Measurements from ENCODE around the gene HINFP.
"Not testable (repeated sequence)": the region's sequence is repeated elsewhere in the genome, so short reads cannot be mapped to it uniquely, and the experiment has no call there.

Gene HINFP

DNA sequence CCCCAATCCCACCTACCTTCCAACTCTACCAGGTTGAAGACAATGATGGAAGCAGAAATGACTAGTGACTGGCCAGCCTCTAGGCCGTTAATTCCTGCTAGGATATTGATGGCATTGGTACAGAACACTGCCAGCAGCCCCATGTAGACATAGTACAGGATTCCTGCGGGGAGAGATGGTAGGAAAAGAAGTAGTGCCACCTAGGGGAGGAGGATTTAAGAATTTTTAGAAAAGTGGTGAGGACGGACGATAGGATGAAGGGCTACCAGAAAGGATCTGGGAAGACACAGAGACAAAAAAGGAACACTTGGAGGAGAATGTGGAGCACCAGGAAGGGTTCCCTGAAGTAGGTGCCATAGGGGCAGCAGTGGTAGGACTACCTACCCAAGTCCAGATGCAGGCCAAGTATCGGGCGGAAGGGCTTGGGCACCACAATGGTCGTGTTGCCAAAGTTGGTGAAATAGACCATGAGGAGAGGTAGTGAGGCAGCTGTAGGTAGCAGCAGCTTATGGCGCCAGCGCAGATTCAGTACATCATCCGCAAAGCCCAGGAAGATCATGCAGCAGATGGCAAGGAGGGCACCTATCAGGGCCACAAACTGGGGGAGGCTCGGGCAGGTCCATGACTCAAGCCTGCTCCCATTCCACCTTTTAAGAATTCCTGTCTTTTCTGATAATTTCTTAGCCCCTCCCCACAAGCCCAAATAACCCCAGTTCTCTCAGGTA, 21.0 kb upstream of the HINFP start:
- no peak for DNase-seq

DNA sequence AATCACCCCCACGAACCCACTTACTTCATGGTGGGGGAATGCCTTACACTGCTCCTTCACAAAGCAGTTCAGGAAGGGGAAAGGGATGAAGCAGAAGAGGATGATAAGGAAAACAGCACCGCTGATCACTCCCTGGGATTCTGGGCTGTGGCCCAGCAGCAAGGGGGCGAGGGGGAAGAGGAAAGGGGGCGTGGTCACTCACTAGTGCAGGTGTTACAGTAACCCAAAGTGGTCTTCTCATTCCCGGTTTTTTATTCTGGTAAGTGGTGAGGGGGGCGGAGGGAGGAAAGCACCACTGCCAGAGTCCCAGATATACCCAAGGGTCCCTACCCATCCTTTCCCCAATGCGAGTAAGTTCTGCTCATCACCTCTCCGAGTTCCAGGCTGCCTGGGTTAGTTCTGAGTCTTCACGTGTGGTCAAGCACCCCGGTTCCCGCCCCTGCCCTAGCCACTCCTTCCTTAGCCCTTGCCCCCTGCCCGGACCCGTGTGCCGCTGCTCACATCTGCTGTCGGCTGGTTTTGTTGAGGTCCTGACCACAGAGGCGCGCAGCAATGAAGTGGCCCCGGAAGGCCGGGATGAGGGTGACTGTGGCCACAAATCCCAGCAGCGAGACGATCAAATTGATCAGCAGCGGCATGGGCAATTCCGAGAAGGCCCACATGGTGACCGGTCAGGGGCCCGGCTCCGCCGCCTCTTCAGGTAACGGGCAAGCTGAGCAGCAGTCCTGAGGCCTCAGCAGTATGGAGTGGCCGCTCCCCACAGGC, 20.2 kb upstream of the HINFP start:
- peak in 1 of 2 donors; percentile 6 for DNase-seq

DNA sequence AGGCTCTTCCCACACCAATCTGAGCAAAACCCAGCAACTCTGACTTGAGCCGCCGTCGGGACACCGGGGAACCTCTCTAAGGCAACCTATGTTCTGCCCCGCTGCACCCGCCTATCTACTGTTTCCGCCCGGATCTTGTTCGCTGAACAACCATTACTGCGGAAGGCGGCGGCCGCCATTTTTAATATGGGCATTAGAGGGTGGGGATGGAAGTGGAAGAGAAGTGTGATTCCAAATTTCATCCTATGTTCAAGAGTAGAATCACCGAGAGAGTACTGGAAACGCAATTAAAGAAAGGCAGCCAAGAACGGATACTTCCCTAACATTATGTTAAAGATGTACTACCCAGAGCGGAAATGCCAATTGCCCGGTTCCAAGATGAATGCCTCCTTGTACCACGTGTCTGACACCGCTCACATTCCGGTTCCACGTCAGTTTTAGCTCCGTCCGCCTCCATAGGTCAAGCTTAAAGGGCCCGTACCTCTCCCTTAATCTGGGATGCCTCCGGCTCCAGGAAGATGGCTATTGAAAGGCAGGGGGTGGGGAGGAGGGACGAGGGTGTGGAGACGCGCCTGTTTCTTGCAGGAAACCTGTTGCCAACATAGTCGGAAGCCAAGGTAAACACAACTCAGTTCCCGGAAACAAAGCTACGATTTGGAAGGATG, 19.5 kb upstream of the HINFP start, which contains the start of gene DPAGT1:
TSS of gene DPAGT1 (minus strand) at position 95 of the 665 bp plus-strand sequence. CDS start 198 bp downstream, outside the sequence.
- DNase-seq = peak; percentile 77 to 83

DNA sequence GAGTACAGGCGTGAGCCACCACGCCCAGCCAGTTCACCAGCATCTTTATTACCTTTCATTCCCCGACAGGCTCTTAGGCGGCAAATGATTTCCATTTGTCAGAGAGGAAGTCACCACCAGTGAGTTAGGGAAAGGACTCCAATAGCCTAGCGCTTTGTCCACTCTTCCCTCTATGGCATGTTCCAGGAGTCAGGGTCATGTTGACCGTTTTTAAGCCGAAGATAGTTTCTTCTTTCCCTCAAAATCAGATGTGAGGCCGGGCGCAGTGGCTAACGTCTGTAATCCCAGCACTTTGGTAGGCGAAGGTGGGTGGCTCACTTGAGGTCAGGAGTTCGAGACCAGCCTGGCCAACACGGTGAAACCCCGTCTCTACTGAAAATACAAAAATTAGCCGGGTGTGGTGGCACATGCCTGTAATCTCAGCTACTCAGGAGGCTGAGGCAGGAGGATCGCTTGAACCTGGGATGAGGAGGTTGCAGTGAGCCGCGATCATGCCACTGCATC, 18.2 kb upstream of the HINFP start:
- DNase-seq = not testable (repeated sequence)

DNA sequence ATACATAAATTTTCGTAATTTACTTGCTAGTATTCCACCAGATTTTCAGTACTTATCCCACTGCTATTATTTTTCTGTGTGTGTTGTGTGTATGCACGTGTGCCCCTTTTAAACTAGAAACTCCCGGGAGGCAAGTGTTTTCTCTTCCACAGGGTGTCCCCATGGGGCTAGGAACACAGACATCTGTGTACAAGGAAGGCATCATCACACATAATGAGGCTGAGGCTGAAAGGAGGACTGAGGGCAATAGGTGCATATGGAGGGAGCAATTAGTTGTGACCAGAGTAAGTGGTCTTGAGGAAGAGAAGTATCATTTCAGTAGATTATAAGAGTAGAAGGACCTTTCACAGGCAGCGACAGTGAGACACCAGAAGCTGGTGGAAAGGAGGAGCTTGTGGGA, 17.6 kb upstream of the HINFP start:
- DNase-seq = no peak

DNA sequence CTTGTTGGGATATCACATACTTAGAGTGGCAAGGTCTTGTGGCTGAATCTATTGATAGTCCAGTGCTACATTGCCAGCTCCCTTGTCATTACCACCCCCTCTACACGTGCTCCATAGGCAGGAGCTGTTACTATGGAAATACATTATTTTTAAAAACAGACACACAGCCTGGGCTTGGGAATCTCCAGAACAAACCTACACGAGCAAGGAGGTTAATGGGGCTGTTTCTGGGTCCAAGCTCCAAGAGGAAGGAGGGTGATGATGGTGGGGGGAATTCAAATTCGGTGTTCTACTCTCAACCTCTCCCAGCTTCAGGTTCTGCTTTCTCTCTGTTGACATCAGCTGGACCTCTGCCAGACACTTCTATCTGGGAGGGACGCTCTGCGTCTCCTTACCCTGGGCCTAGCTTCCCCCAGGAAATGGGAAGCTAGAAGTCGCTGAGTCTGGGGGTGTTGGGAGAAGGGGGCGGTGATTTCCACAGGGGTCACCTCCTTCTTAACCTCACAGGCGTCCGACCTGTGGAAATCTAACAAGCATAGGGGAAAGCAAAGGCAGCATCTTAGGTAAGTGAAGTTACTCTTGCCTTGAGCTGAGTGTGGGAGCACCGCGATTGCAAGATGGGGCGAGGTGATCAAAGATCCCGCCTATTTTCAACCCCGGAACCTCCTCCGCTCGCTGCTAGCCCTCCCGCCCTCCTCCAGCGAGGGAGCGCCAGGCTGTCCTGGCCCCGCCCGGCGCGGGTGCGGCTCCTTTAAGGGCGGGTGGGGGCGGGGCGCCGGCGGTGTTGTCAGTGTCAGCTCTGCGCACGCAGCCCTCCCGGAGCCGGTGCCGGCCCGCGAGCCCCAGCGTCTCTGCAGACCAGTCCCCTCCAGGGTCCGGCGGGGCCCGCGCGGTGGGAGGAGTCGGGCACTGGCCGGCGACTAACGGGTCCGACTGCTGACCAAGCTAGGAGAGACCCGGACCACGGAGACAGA, 14.5 kb upstream of the HINFP start, which contains the start of gene C2CD2L:
TSS of gene C2CD2L (plus strand) at position 781 of the 974 bp plus-strand sequence. CDS start 398 bp downstream, outside the sequence.
- DNase-seq = peak; percentile 79 to 85

DNA sequence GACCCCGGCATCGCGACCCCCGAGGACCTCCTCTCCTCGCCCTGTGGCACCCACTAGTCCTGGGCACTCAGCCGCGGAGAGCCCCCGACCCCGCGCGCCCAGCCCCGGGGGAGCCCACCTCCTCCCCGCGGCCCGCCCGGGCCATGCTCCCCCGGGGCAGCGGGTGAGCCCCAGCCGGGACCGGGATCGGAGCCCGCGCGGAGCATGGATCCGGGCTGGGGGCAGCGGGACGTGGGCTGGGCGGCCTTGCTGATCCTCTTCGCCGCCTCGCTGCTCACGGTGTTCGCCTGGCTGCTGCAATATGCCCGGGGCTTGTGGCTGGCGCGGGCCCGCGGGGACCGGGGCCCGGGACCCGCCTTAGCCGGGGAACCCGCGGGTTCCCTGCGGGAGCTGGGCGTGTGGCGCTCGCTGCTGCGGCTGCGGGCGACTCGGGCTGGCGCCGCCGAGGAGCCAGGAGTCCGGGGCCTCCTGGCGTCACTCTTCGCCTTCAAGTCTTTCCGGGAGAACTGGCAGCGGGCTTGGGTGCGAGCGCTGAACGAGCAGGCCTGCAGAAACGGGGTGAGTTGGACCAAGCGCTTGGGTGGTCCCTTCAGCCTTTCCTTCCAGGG, 13.7 kb upstream of the HINFP start:
- peak in 1 of 2 donors; percentile 13 for DNase-seq

DNA sequence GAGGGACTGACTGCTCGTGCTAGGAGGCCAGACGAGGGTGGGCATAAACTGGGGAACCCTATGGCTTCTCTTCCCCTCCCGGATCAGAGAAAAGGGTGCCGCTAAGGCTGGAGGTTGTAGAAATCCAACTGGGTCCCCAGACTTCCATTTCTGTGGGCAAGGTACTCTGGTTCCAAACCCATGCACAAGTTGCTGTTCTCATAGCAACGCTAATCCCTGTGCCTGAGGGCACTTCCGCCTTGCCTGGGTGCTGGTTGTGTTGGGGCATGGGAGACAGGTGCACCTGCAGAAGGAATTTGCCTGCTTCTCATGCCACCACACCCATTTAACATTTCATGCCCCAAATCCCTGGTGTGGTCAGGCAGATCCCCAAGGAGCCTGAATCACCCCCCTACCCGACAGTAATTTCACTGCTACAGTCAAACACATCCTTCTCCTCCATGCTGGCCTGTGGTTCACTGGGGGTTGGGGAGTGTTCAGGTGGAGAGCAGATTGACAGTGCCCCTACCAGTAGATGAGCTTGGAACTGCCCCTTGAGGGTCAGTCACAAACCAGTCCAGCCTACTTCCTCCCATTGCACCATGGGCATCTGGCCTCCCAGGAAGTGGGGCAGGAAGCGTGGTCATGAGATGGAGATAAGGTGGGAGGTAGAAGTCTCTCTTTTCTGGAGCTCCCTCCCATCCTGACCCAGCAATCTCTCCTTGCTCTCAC, 13.1 kb upstream of the HINFP start:
- DNase-seq = peak in 1 of 2 donors; percentile 13

DNA sequence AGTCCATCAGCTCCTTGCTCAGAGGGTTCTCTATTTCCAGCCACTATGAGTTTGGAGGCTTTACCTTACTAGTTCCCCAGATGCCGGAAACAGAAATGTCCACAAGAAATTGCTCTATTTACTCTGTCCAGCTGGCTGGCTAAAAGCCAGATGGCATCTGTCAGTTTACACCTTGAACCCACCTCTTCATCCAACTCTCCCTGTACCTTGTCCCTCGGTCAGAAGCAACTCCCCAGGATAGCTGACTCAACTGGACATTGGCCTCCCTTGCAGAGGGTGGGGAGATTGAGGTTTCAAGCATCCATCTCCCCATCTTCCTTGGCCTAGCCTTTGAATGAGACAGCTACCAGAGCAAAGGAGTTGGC, 12.5 kb upstream of the HINFP start:
- DNase-seq = no peak

DNA sequence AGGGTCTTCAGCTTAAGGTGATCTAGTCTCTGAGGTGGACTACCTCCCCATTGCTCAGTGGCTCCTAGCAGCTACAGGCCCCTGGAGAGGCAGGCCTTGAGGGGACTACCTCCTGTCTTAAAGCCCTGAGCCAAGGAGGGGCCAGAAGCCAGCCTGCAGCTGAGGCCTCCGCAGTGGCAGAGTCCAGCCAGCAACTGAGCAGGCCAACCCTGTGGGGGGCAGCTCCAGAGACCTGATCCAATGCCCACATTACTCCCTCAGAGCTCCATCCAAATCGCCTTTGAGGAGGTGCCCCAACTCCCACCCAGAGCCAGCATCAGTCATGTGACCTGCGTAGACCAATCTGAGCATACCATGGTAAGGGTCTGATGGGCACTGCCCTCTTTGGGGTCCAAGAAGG, 11.5 kb upstream of the HINFP start:
- no peak for DNase-seq

DNA sequence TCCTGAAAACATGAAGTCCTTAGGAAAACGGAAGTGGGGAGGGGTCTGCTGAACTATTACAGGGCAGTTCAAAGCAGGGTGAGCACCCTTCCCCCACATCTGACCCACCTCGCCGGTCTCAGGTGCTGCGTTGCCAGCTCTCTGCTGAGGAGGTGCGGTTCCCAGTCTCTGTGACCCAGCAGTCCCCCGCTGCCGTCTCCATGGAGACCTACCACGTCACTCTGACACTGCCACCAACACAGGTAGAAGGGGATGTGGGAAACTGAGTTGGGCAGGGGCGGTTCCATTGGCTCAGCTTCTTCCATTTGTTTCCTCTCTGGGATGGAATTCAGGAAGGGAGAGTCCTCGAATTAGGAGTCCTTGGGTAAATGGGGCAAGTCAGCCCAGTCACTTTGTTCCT, 10.9 kb upstream of the HINFP start:
- DNase-seq = no peak

DNA sequence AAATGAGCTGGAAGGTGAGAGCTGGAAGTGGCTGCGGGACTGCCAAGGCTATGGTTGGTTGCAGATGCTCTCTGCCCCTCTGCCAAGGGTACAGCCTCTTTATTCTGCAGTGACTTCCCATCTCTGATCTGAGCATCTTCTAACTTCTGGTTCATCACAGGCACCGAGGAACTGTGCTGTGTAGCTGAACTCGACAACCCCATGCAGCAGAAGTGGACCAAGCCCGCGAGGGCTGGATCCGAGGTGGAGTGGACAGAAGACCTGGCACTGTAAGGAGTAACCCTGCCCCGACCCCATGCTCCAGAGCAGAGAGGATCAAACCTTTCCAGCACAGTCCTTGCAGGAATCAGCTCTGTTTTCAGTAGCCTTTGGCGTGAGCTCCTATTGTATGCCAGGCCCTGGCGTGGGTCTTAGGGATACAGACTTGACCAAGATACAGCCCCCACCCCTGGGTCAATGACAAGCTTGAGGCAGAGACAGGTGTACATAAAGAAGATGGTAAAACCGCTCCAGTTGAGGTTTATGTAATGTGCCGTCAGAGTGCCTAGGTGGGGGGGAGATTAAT, 9.9 kb upstream of the HINFP start:
- DNase-seq = no peak

DNA sequence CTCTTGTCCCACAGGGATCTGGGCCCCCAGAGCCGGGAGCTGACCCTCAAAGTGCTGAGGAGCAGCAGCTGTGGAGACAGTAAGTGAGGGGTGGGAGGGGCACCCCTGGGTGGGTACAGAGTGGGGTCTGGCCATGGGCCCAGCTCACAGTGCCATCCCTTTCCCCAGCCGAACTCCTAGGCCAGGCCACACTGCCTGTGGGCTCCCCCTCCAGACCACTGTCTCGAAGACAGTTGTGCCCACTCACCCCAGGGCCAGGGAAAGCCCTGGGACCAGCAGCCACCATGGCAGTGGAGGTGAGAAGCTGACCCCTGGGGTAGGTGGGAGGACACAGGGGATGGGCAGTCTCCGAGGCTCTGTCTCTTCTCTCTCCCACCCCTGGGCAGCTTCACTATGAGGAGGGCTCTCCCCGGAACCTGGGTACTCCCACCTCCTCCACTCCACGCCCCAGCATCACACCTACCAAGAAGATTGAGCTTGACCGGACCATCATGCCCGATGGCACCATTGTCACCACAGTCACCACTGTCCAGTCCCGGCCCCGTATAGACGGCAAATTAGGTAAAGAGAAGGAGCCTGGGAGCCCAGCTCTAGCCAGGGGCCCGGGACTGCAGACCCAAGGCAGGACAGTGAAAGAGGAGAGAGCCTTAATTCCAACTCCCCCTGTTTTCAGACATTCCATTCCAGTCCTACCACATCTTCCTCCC, 8.9 kb upstream of the HINFP start:
- no peak for DNase-seq

DNA sequence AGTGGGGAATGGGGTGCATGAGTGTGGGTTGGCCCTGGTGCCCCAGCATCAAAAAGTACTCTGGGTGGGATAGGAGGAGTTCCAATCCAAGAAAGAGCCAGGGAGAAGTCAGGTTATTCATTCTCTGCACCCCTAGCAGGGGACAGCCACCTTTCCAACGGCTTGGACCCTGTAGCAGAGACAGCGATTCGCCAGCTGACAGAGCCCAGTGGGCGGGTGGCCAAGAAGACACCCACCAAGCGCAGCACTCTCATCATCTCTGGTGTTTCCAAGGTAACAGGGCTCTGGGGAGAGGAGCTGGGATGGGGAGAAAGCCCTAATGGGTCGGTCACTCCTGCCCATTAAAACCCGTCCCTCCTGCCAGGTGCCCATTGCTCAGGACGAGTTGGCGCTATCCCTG, 7.7 kb upstream of the HINFP start:
- no peak for DNase-seq

DNA sequence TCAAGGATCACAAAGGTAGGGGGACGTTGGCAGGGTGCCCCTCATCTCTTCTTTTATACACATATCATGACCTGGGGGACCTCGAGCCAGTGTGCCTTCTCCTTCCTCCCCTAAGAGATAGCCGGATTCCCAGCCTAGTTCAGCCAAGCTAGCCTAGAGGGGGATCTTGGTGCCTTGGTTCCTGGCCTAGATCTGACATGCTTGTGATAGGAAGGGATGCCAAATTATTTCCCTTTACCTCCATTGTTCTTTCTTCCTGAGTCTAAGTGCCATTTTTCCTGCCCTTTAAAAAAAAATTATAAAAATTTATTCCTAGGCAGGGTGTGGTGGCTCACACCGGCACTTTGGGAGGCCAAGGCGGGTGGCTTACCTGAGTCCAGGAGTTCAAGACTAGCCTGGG, 7.0 kb upstream of the HINFP start:
- no peak for DNase-seq

DNA sequence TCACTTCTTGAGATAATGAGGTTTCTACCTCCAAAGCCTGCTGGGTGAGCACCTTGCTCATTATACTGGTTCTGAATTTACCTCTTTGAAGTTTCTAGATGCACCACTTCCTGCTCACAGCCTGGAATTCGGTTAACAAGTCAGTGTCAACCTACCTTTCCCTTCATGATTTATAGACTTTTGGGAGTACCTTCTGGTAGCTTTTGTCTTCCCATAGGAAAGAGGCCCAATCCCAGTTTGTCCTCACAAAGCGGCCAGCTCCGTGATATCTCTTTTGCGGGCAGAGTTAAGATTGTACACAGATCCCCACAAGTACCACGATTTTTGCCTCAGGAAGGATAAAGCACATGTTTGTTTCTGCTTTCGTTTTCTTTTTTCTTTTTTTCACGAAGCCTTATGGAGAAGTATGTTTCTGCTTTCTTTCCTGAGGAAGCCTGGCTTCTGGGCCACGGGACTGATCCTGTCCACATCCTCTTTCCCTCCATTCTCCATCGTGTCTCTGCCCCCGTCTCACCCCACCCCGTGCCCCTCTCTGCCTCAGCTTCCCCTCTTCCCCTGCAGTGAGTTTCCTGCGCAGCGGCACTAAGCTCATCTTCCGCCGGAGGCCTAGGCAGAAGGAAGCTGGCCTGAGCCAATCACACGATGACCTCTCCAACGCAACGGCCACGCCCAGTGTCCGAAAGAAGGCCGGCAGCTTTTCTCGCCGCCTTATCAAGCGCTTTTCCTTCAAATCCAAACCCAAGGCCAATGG, 5.7 kb upstream of the HINFP start:
- DNase-seq = peak in 1 of 2 donors; percentile 18

DNA sequence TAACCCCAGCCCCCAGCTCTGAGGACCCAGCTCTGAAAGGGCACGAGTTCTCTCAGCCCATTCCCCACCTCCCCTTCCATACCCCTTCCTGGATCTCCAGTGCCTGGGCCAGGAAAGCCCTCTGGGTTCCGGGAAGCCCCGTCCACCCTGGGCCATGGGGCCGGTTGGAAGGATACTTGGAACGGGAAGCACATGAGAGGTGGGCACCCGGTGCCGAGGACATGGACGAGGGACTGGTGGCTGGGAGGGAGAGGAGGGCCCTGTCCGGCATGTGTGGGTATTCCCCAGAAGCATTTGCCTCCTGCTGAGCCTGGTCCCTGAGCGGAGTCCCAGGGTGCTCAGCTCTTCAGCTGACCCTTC, 5.2 kb upstream of the HINFP start:
- no peak for DNase-seq

DNA sequence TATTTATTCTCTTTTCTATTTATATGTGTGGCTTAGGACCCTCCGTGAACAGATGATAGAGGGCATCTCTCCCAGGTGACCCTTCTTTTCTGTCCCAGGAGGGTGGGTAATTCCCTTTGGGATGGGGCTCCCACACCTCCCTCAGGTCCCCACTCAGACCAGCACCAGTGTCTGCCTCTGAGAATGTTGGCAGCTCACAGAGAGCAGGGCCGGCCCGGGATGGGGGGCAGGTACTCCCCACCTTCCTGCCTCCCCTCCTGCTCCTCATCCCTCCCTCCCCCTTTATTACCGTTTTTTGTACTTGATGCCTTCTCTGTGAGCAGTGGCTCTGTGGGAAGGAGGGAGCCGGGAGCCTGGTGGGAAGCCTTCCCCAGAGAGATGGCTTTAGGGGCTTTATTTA, 4.8 kb upstream of the HINFP start:
- no peak for DNase-seq

DNA sequence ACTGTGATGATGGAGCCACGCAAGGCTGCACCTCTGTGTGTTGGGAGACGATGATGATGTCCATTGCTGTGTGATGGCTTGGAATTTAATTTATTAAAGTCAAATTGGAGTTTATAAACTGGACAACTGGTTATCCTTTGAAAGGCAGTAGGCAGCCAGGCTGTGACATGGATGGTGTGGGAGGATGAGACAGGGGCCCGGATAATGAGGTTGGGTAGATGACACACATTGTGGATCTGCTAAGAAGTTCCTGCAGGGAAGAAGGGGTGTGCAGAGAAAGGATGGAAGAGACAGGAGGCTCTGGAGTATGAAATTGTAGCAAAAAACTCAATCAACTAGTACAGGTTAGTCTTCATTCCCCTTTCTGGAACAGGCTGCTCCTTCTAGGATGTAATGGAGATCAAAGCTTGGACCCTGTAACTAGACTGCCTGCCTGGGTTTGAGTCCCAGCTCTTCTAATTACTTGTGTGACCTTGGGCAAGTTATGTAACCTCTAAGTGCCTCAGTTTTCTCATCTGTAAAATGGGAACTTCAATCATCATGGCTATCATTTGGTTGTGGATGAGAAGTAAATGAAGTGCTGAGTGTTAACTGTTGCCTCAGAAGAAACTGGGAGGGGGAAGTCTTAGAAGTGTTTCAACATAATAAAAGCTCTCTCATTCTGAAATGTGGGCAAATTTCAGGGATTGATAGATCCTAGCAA, 4.2 kb upstream of the HINFP start:
- DNase-seq = no peak
